ENCODE measurements around the gene AP1B1. TPM values are rescaled to one million over a fixed set of nuclear protein-coding genes. Genes with fewer than 3 reads are reported as not detected.

Gene AP1B1
- total RNA-seq, 1 experiment from 2014 or later, result 77.9 TPM

- TF ChIP-seq ZBTB21 (CRISPR knock-in tag; IDR thresholded peaks at IDR 0.05; ENCODE audit: borderline replicate concordance) (no peak), NFATC4 (CRISPR knock-in tag; IDR thresholded peaks at IDR 0.05) (no peak), FOXJ3 (CRISPR knock-in tag; IDR thresholded peaks at IDR 0.05; ENCODE audit: borderline replicate concordance) (no peak), CTCF (IDR thresholded peaks at IDR 0.05) (no peak), ZNF317 (CRISPR knock-in tag; IDR thresholded peaks at IDR 0.05; ENCODE audit: borderline replicate concordance, low read depth) (no peak), OVOL2 (CRISPR knock-in tag; IDR thresholded peaks at IDR 0.05; ENCODE audit: borderline replicate concordance) (no peak), SMAD4 (CRISPR knock-in tag; IDR thresholded peaks at IDR 0.05) (no peak), IRF1 (CRISPR knock-in tag; IDR thresholded peaks at IDR 0.05) (no peak), MXD4 (CRISPR knock-in tag; IDR thresholded peaks at IDR 0.05; ENCODE audit: borderline replicate concordance) (no peak)
- TF ChIP-seq, protein P1, sequence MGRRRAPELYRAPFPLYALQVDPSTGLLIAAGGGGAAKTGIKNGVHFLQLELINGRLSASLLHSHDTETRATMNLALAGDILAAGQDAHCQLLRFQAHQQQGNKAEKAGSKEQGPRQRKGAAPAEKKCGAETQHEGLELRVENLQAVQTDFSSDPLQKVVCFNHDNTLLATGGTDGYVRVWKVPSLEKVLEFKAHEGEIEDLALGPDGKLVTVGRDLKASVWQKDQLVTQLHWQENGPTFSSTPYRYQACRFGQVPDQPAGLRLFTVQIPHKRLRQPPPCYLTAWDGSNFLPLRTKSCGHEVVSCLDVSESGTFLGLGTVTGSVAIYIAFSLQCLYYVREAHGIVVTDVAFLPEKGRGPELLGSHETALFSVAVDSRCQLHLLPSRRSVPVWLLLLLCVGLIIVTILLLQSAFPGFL (CRISPR knock-in tag; IDR thresholded peaks at IDR 0.05; ENCODE audit: borderline replicate concordance), result no peak
- TF ChIP-seq, protein P2, sequence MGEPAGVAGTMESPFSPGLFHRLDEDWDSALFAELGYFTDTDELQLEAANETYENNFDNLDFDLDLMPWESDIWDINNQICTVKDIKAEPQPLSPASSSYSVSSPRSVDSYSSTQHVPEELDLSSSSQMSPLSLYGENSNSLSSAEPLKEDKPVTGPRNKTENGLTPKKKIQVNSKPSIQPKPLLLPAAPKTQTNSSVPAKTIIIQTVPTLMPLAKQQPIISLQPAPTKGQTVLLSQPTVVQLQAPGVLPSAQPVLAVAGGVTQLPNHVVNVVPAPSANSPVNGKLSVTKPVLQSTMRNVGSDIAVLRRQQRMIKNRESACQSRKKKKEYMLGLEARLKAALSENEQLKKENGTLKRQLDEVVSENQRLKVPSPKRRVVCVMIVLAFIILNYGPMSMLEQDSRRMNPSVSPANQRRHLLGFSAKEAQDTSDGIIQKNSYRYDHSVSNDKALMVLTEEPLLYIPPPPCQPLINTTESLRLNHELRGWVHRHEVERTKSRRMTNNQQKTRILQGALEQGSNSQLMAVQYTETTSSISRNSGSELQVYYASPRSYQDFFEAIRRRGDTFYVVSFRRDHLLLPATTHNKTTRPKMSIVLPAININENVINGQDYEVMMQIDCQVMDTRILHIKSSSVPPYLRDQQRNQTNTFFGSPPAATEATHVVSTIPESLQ (CRISPR knock-in tag; IDR thresholded peaks at IDR 0.05), result no peak
- TF ChIP-seq, protein P3, sequence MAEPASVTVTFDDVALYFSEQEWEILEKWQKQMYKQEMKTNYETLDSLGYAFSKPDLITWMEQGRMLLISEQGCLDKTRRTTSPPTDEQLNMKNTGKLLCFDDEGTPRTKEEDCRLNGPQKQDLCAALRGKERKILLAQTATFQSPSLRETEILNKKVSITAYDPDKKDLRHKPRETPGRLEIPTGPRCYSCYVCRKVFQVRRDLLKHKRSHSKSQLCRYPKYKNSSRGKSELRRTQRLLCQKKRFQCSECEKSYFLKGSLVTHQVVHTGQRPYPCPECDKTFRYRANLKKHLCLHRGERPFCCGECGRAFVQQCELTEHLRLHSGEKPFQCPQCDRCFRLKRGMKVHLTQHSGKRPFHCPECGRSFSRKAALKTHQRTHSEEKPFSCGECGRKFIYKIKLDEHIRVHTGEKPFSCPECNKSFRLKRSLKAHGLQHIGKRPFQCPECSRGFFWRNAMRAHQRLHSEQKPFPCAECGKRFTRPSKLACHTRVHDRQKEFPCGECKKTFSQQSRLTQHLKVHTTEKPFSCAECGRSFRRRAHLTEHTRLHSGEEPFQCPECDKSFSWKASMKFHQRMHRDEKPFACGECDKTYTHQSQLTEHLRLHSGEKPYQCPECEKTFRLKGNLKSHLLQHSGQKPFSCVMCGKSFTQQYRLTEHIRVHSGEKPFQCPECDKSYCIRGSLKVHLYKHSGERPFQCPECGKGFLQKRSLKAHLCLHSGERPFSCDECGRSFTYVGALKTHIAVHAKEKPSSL (CRISPR knock-in tag; conservative IDR thresholded peaks at IDR 0.05), result no peak
- TF ChIP-seq, protein P4, sequence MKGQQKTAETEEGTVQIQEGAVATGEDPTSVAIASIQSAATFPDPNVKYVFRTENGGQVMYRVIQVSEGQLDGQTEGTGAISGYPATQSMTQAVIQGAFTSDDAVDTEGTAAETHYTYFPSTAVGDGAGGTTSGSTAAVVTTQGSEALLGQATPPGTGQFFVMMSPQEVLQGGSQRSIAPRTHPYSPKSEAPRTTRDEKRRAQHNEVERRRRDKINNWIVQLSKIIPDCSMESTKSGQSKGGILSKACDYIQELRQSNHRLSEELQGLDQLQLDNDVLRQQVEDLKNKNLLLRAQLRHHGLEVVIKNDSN (CRISPR knock-in tag; IDR thresholded peaks at IDR 0.05), result no peak
- TF ChIP-seq, protein P5, sequence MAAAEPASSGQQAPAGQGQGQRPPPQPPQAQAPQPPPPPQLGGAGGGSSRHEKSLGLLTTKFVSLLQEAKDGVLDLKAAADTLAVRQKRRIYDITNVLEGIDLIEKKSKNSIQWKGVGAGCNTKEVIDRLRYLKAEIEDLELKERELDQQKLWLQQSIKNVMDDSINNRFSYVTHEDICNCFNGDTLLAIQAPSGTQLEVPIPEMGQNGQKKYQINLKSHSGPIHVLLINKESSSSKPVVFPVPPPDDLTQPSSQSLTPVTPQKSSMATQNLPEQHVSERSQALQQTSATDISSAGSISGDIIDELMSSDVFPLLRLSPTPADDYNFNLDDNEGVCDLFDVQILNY (CRISPR knock-in tag; IDR thresholded peaks at IDR 0.05), result no peak
- TF ChIP-seq, protein P6, sequence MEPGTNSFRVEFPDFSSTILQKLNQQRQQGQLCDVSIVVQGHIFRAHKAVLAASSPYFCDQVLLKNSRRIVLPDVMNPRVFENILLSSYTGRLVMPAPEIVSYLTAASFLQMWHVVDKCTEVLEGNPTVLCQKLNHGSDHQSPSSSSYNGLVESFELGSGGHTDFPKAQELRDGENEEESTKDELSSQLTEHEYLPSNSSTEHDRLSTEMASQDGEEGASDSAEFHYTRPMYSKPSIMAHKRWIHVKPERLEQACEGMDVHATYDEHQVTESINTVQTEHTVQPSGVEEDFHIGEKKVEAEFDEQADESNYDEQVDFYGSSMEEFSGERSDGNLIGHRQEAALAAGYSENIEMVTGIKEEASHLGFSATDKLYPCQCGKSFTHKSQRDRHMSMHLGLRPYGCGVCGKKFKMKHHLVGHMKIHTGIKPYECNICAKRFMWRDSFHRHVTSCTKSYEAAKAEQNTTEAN (CRISPR knock-in tag; IDR thresholded peaks at IDR 0.05), result no peak
- CTCF ChIA-PET, result interaction anchor here (0.8 to 2.5 kb wide), 5 partner anchors 8 to 174 kb away, joined by 3 to 7 read pairs (median 3); no protein-coding TSS in a partner anchor
Observed at GRCh38 chr22:29328055-29328454, 60.3 kb downstream of the AP1B1 start.

More at GRCh38 chr22:29328055-29328454, 60.3 kb downstream of the AP1B1 start:
- Mint-ChIP-seq H3K9me3 (no peaks in the 10 kb centered on the region), H3K4me3 (no peak overlapping the region), H3K27me3 (ENCODE audit: low read depth) (no peaks in the 10 kb centered on the region), H3K27ac (no peak overlapping the region), H3K36me3 (peaks cover 3% of the 10 kb centered on the region; the same call in 1 of the 2 replicates), H3K4me1 (no peaks in the 10 kb centered on the region)
- ATAC-seq (peak; percentile 21; the same call in 1 of the 2 replicates), DNase-seq (ENCODE audit: low spot score) (no peak)
- POLR2A ChIA-PET, result no interaction called here
